K562 (cell line): Measurements from ENCODE around the gene ZNF10. TPM values are rescaled to one million over a fixed set of nuclear protein-coding genes. Genes with fewer than 3 reads are reported as not detected.

Experiments used
- BCL6 ChIP-seq: fragments of 250-450 bp; sonication (Bioruptor Pico); IDR thresholded peaks from 2 replicates; pipeline ENCODE4 v1.4.0; 2020
- BRD9 ChIP-seq: fragments of 450-650 bp; IDR thresholded peaks from 2 replicates; pipeline ENCODE4 v1.6.1; 2018; ENCODE audit warnings: low read depth; ENCODE audit not compliant: partially characterized antibody
- CHAMP1 ChIP-seq: fragments of 450-650 bp; IDR thresholded peaks from 2 replicates; pipeline ENCODE4 v1.6.1; 2016; ENCODE audit warnings: mild to moderate bottlenecking
- DACH1 ChIP-seq: fragments of 450-650 bp; IDR thresholded peaks from 2 replicates; pipeline ENCODE4 v1.6.1; 2018; ENCODE audit not compliant: partially characterized antibody
- DIDO1 ChIP-seq: fragments of 450-650 bp; IDR thresholded peaks from 2 replicates; pipeline ENCODE4 v1.6.1; 2016; ENCODE audit warnings: low read depth, missing biosample characterization, missing genetic modification characterization
- EWSR1 ChIP-seq: fragments of 450-650 bp; IDR thresholded peaks from 2 replicates; pipeline ENCODE4 v1.6.1; 2018; ENCODE audit warnings: borderline replicate concordance, mild to moderate bottlenecking, low read depth, moderate library complexity; ENCODE audit not compliant: partially characterized antibody
- HDAC8 ChIP-seq: fragments of 450-650 bp; IDR thresholded peaks from 2 replicates; pipeline ENCODE4 v1.6.1; 2016; ENCODE audit warnings: mild to moderate bottlenecking, missing genetic modification characterization, moderate library complexity, missing compliant biosample characterization
- HMGXB4 ChIP-seq: sonication (generic); formaldehyde crosslinking; IDR thresholded peaks from 2 replicates; pipeline ENCODE4 v1.8.1; 2023; ENCODE audit warnings: mild to moderate bottlenecking, missing genetic modification reagents
- KDM1A ChIP-seq, 2 experiments: fragments of 450-650 bp; IDR thresholded peaks; 2 replicates each; pipeline ENCODE4 v1.6.1; 2016; ENCODE audit warnings: mild to moderate bottlenecking in 2 of 2
- MAFG ChIP-seq: fragments of 450-650 bp; conservative IDR thresholded peaks from 2 replicates; pipeline ENCODE4 v1.6.1; 2016; ENCODE audit warnings: missing genetic modification characterization, missing compliant biosample characterization
- MYNN ChIP-seq, 2 experiments: sonication (generic); formaldehyde crosslinking in 1 of 2; IDR thresholded peaks; 2 replicates each; pipeline versions ENCODE4 v1.5.0 to v1.6.1; 2016 to 2020; ENCODE audit warnings: antibody characterized with exemption in 1 of 2, missing genetic modification reagents in 1 of 2
- NCOR1 ChIP-seq: fragments of 450-650 bp; IDR thresholded peaks from 2 replicates; pipeline ENCODE4 v1.6.1; 2016; ENCODE audit warnings: mild to moderate bottlenecking, moderate library complexity
- NFIC ChIP-seq: fragments of 450-650 bp; IDR thresholded peaks from 2 replicates; pipeline ENCODE4 v1.6.1; 2017; ENCODE audit warnings: mild to moderate bottlenecking, inconsistent platforms
- NKRF ChIP-seq: fragments of 450-650 bp; IDR thresholded peaks from 2 replicates; pipeline ENCODE4 v1.6.1; 2016; ENCODE audit warnings: borderline replicate concordance
- PHF21A ChIP-seq: fragments of 450-650 bp; IDR thresholded peaks from 2 replicates; pipeline ENCODE4 v1.6.1; 2017; ENCODE audit warnings: low read depth, borderline replicate concordance
- PURB ChIP-seq: sonication (generic); formaldehyde crosslinking; IDR thresholded peaks from 2 replicates; pipeline ENCODE4 v1.9.0; 2021; ENCODE audit warnings: low read depth, mild to moderate bottlenecking, missing genetic modification reagents
- SREBF1 ChIP-seq: fragments of 150-350 bp; IDR thresholded peaks from 2 replicates; pipeline ENCODE4 v1.6.1; 2014; ENCODE audit warnings: antibody characterized with exemption, low read depth, low read length, borderline replicate concordance
- SREBF2 ChIP-seq: sonication (generic); formaldehyde crosslinking; IDR thresholded peaks from 2 replicates; pipeline ENCODE4 v1.4.0; 2020; ENCODE audit warnings: mild to moderate bottlenecking, missing genetic modification reagents
- USF2 ChIP-seq: sonication (generic); formaldehyde crosslinking; IDR thresholded peaks from 2 replicates; pipeline ENCODE4 v1.5.0; 2020; ENCODE audit warnings: missing genetic modification reagents
- ZBTB49 ChIP-seq: sonication (generic); formaldehyde crosslinking; IDR thresholded peaks from 2 replicates; pipeline ENCODE4 v1.8.0; 2022; ENCODE audit warnings: missing genetic modification reagents, mild to moderate bottlenecking, borderline replicate concordance
- ZNF75A ChIP-seq: fragments of 450-650 bp; formaldehyde crosslinking; IDR thresholded peaks from 2 replicates; pipeline ENCODE4 v1.4.0; 2020; ENCODE audit warnings: mild to moderate bottlenecking
- polyA plus RNA-seq, 8 experiments: library from polyadenylated mRNA; depleted of rRNA in 4 of 8; stranded (reverse) in 5 of 8; unstranded in 3 of 8; fragments of >200 nt; fragmentation: Nextera tagmentation in 2 of 8; fragmentation: Illumina TruSeq in 1 of 8; extraction: Ambion mirVana in 2 of 8; extraction: Trizol in 1 of 8; gene quantifications; 2 replicates each; pipeline versions ENCODE4 v1.2.1 to v1.2.3, GENCODE V29; 2011 to 2014; ENCODE audit warnings: inconsistent platforms in 1 of 8, missing spikeins in 1 of 8
- total RNA-seq, 7 experiments: library from RNA; depleted of rRNA in 6 of 7; stranded (reverse); fragments of >200 nt in 6 of 7; fragmentation: Illumina TruSeq in 2 of 7; extraction: Trizol in 2 of 7; gene quantifications; 2 replicates each; pipeline versions ENCODE4 v1.2.1 to v1.2.3, GENCODE V29; 2011 to 2021; ENCODE audit warnings: low replicate concordance in 1 of 7

Gene ZNF10
- total and polyA plus RNA-seq, 9 of the 15 experiments (the other 6 are each of a cell fraction or from before 2014, with no cell fraction given) = 3.5 to 5.8 (median 4.9) TPM

GRCh38 chr12:133135747-133136146 is 5.3 kb downstream of the ZNF10 start (continued):
- TF ChIP-seq NCOR1 (peak; percentile 84), CHAMP1 (no peak; the same call in 1 of the 2 replicates), ZBTB49 (no peak), BRD9 (no peak), MAFG (tag) (no peak), HMGXB4 (CRISPR knock-in tag) (no peak), NKRF (no peak), BCL6 (CRISPR knock-in tag) (no peak), SREBF2 (no peak), KDM1A (IDR thresholded peaks at IDR 0.05) (peak; percentile 99), PHF21A (no peak), NFIC (peak; percentile 72), PURB (CRISPR knock-in tag) (no peak), HDAC8 (tag) (no peak), EWSR1 (no peak), DIDO1 (tag) (no peak), ZNF75A (CRISPR knock-in tag) (no peak), MYNN (IDR thresholded peaks at IDR 0.05) (no peak), MYNN (CRISPR knock-in tag; IDR thresholded peaks at IDR 0.05) (no peak), USF2 (CRISPR knock-in tag) (no peak), DACH1 (no peak), SREBF1 (no peak)
